Liver (tissue), 9 donors: Measurements from ENCODE around the gene SLC18A2. TPM values are rescaled to one million over a fixed set of nuclear protein-coding genes. Genes with fewer than 3 reads are reported as not detected.

Source experiments
- DNase-seq: peaks from one replicate; pipeline ENCODE4 v3.0.0-alpha.2; 2017; ENCODE audit warnings: low spot score
- H3K27ac ChIP-seq, 2 donors: one replicate each; pipeline ENCODE4 v1.7.0; 2013; ENCODE audit warnings: inconsistent platforms in 2 of 2, low read length in 2 of 2, control low read depth in 1 of 2, low read depth in 1 of 2, mild to moderate bottlenecking in 1 of 2
- H3K27me3 ChIP-seq, 4 donors: one replicate each; pipeline versions ENCODE4 v1.6.1 to v1.7.0; 2013; ENCODE audit warnings: low read length in 3 of 4, inconsistent platforms in 1 of 4, mild to moderate bottlenecking in 1 of 4, moderate library complexity in 1 of 4; ENCODE audit not compliant: control insufficient read depth in 4 of 4, insufficient read depth in 4 of 4
- H3K36me3 ChIP-seq, 4 donors: one replicate each; pipeline versions ENCODE4 v1.6.1 to v1.7.0; 2013; ENCODE audit warnings: low read length in 3 of 4, mild to moderate bottlenecking in 3 of 4, low read depth in 1 of 4, moderate library complexity in 1 of 4; ENCODE audit not compliant: control insufficient read depth in 4 of 4, insufficient read depth in 3 of 4
- H3K4me1 ChIP-seq, 4 donors: one replicate each; pipeline versions ENCODE4 v1.6.1 to v1.7.0; 2013; ENCODE audit warnings: low read length in 3 of 4, mild to moderate bottlenecking in 3 of 4, moderate library complexity in 1 of 4; ENCODE audit not compliant: control insufficient read depth in 4 of 4, insufficient read depth in 4 of 4
- H3K4me3 ChIP-seq, 3 donors: one replicate each; pipeline versions ENCODE4 v1.6.1 to v1.7.0; 2013; ENCODE audit warnings: low read length in 3 of 3, control low read depth in 1 of 3, low read depth in 1 of 3, mild to moderate bottlenecking in 1 of 3
- H3K9ac ChIP-seq, 2 donors: one replicate each; pipeline ENCODE4 v1.7.0; 2013; ENCODE audit warnings: low read length in 2 of 2, mild to moderate bottlenecking in 2 of 2, moderate library complexity in 2 of 2, control low read depth in 1 of 2, low read depth in 1 of 2
- H3K9me3 ChIP-seq, 4 donors: one replicate each; pipeline versions ENCODE4 v1.6.1 to v1.7.0; 2013; ENCODE audit warnings: low read length in 3 of 4; ENCODE audit not compliant: control insufficient read depth in 4 of 4
- CTCF ChIP-seq: fragments of 150-350 bp; IDR thresholded peaks from 2 replicates; pipeline ENCODE4 v1.5.1; 2017; ENCODE audit warnings: improper control_type of control experiment, low read depth, low read length; ENCODE audit not compliant: missing input control
- FOXA1 ChIP-seq: IDR thresholded peaks from 2 replicates; pipeline ENCODE4 v1.6.1; 2016; ENCODE audit warnings: antibody characterized with exemption
- GABPA ChIP-seq, 2 donors: IDR thresholded peaks in 1 of 2; conservative IDR thresholded peaks in 1 of 2; 2 replicates each; pipeline ENCODE4 v1.6.1; 2016; ENCODE audit warnings: antibody characterized with exemption in 2 of 2, mild to moderate bottlenecking in 1 of 2, moderate library complexity in 1 of 2
- HNF4A ChIP-seq, 2 donors: conservative IDR thresholded peaks; 2 replicates each; pipeline ENCODE4 v1.6.1; 2016; ENCODE audit warnings: antibody characterized with exemption in 2 of 2, mild to moderate bottlenecking in 2 of 2
- JUND ChIP-seq, 2 donors: IDR thresholded peaks; 2 replicates each; pipeline ENCODE4 v1.6.1; 2016; ENCODE audit warnings: antibody characterized with exemption in 2 of 2
- NR2F2 ChIP-seq: IDR thresholded peaks from 2 replicates; pipeline ENCODE4 v1.6.1; 2016; ENCODE audit warnings: antibody characterized with exemption
- RAD21 ChIP-seq, 2 donors: IDR thresholded peaks; 2 replicates each; pipeline ENCODE4 v1.6.1; 2016; ENCODE audit warnings: antibody characterized with exemption in 2 of 2, mild to moderate bottlenecking in 2 of 2
- REST ChIP-seq: IDR thresholded peaks from 2 replicates; pipeline ENCODE4 v1.6.1; 2016; ENCODE audit warnings: antibody characterized with exemption, mild to moderate bottlenecking
- RXRA ChIP-seq, 2 donors: IDR thresholded peaks; 2 replicates each; pipeline ENCODE4 v1.6.1; 2017 to 2018; ENCODE audit warnings: antibody characterized with exemption in 2 of 2, mild to moderate bottlenecking in 1 of 2
- TAF1 ChIP-seq: conservative IDR thresholded peaks from 2 replicates; pipeline ENCODE4 v1.6.1; 2016; ENCODE audit warnings: antibody characterized with exemption, mild to moderate bottlenecking
- YY1 ChIP-seq: IDR thresholded peaks from 2 replicates; pipeline ENCODE4 v1.6.1; 2016; ENCODE audit warnings: antibody characterized with exemption, mild to moderate bottlenecking
- WGBS: extraction: QIAGEN DNeasy Blood & Tissue Kit; methylation state at CpG from one replicate; pipeline ENCODE4 v1.1.7; 2013; 5-methylcytosine and 5-hydroxymethylcytosine counted together
- polyA plus RNA-seq, 2 donors: library from polyadenylated mRNA; stranded (reverse) in 1 of 2; unstranded in 1 of 2; fragments of 200-250 nt in 1 of 2; fragments of >200 nt in 1 of 2; fragmentation: Nextera tagmentation in 1 of 2; extraction: Ambion mirVana in 1 of 2; gene quantifications; one replicate each; pipeline versions ENCODE4 v1.2.1 to v1.2.3, GENCODE V29; 2013 to 2015
- total RNA-seq, 2 donors: library from RNA; depleted of rRNA; stranded (reverse); fragments of >200 nt; gene quantifications; one replicate each; pipeline ENCODE4 v1.2.3, GENCODE V29; 2014
- TF ChIP-seq, protein P1 (sequence below): IDR thresholded peaks from 2 replicates; pipeline ENCODE4 v1.6.1; 2016; ENCODE audit warnings: antibody characterized with exemption
- donor health status: healthy.
- donor health status: healthy.
- donor health status: healthy.
- donor health status: healthy.
- donor health status: healthy.

Gene SLC18A2
- total and polyA plus RNA-seq, 4 donors, result 0.92 to 3.7 (median 1.4) TPM

GRCh38 chr10:117322260-117322659 is 81.3 kb downstream of the SLC18A2 start:
- H3K9me3 ChIP-seq, result no peaks in the 10 kb centered on the region
- TF ChIP-seq, protein P1, sequence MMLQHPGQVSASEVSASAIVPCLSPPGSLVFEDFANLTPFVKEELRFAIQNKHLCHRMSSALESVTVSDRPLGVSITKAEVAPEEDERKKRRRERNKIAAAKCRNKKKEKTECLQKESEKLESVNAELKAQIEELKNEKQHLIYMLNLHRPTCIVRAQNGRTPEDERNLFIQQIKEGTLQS, result no peak
- TF ChIP-seq RAD21 (IDR thresholded peaks at IDR 0.05), result no peak
- no peak for TF ChIP-seq TAF1
- no peak for TF ChIP-seq FOXA1
- TF ChIP-seq YY1, result no peak
- TF ChIP-seq GABPA (IDR thresholded peaks at IDR 0.05 in 1 of 2, conservative IDR thresholded peaks at IDR 0.05 in 1 of 2), result no peak
- peaks cover 0 to 17% (median 5%) of the 10 kb centered on the region in 4 donors for H3K4me1 ChIP-seq
- no peak overlapping the region for H3K27ac ChIP-seq
- no peaks in the 10 kb centered on the region for H3K27me3 ChIP-seq
- no peak overlapping the region for H3K4me3 ChIP-seq
- 69% methylated on average over 4 of the region's 4 CpGs for whole genome bisulfite sequencing
- peaks cover 0 to 7% (median 2%) of the 10 kb centered on the region in 4 donors for H3K36me3 ChIP-seq
- no peak for DNase-seq
- no peak overlapping the region for H3K9ac ChIP-seq

GRCh38 chr10:117324367-117324766 is 83.5 kb downstream of the SLC18A2 start:
- Histone ChIP-seq H3K27me3 (no peaks in the 10 kb centered on the region), H3K27ac (no peak overlapping the region), H3K9ac (no peak overlapping the region), H3K36me3 (peaks cover 0 to 7% (median 0%) of the 10 kb centered on the region in 4 donors), H3K4me1 (peaks cover 2 to 14% (median 6%) of the 10 kb centered on the region in 4 donors), H3K4me3 (no peak overlapping the region), H3K9me3 (no peaks in the 10 kb centered on the region)
- no peak for DNase-seq
- TF ChIP-seq REST (no peak), CTCF (no peak), NR2F2 (no peak), RAD21 (IDR thresholded peaks at IDR 0.05) (no peak), JUND (IDR thresholded peaks at IDR 0.05) (no peak), GABPA (IDR thresholded peaks at IDR 0.05 in 1 of 2, conservative IDR thresholded peaks at IDR 0.05 in 1 of 2) (no peak)
- 97% methylated on average over 2 of the region's 2 CpGs for WGBS

DNA sequence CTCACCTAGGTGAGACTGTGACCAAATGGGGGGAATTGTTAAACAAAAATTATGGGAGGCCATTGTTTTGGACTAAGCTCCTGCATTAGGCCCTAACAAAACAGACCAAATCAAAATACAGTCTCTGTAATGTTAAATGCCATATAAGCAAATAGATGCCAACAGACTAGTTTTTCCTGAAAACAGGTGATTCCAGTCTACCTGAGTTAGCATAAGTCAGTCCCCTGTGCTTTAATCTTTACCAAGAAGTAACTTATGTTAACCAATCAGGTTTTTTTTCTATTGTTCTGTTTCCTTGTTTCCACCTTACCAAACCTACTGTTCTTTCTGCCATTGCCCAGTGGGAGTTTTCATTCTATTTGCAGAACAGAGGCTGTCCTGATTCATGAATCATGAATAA is 86.3 kb downstream of the SLC18A2 start:
- Histone ChIP-seq H3K9me3 (no peaks in the 10 kb centered on the region), H3K27me3 (no peaks in the 10 kb centered on the region), H3K27ac (no peak overlapping the region), H3K36me3 (peaks cover 0 to 7% (median 0%) of the 10 kb centered on the region in 4 donors), H3K4me3 (no peak overlapping the region), H3K9ac (no peak overlapping the region), H3K4me1 (peaks cover 0 to 12% (median 5%) of the 10 kb centered on the region in 4 donors)
- no peak for DNase-seq
- no peak for TF ChIP-seq TAF1
- no peak for TF ChIP-seq HNF4A (conservative IDR thresholded peaks at IDR 0.05)
- TF ChIP-seq CTCF, result no peak
- no peak for TF ChIP-seq YY1
- no peak for TF ChIP-seq JUND (IDR thresholded peaks at IDR 0.05)
- TF ChIP-seq RXRA (IDR thresholded peaks at IDR 0.05), result no peak
- no peak for TF ChIP-seq GABPA (IDR thresholded peaks at IDR 0.05 in 1 of 2, conservative IDR thresholded peaks at IDR 0.05 in 1 of 2)
